GM23338 (cell line): ENCODE results near the gene UST.

ENCODE experiments used
- CTCF ChIP-seq, 2 experiments: fragments of 200-600 bp in 1 of 2; sonication (generic) in 1 of 2; conservative IDR thresholded peaks; 2 replicates each; pipeline versions ENCODE4 v1.5.1 to v1.6.1; 2016 to 2017; ENCODE audit warnings: antibody characterized with exemption in 2 of 2, low read depth in 2 of 2, mild to moderate bottlenecking in 2 of 2, moderate library complexity in 1 of 2
- ETS1 ChIP-seq: IDR thresholded peaks from 2 replicates; pipeline ENCODE4 v1.6.1; 2016; ENCODE audit warnings: antibody characterized with exemption
- EZH2 ChIP-seq: fragments of 200-600 bp; sonication (generic); IDR thresholded peaks from one replicate; pipeline ENCODE4 v1.8.0; 2017; ENCODE audit warnings: antibody characterized with exemption, mild to moderate bottlenecking, low read depth; ENCODE audit not compliant: unreplicated experiment
- POLR2AphosphoS5 ChIP-seq: IDR thresholded peaks from 2 replicates; pipeline ENCODE4 v1.6.1; 2016; ENCODE audit warnings: antibody characterized with exemption, low read depth
- STAT1 ChIP-seq: IDR thresholded peaks from one replicate; pipeline ENCODE4 v1.6.1; 2016; ENCODE audit warnings: antibody characterized with exemption; ENCODE audit not compliant: unreplicated experiment
- ZNF331 ChIP-seq: fragments of 250-450 bp; sonication (Bioruptor Pico); IDR thresholded peaks from 2 replicates; pipeline ENCODE4 v1.5.0; 2020; ENCODE audit warnings: low read depth, mild to moderate bottlenecking, moderate library complexity

- TF ChIP-seq EZH2 (no peak), CTCF (conservative IDR thresholded peaks at IDR 0.05; ENCODE audit: low read depth in 2 of 2) (no peak), POLR2AphosphoS5 (no peak), ETS1 (no peak), STAT1 (no peak), ZNF331 (CRISPR knock-in tag) (no peak)
These were observed 46.6 kb upstream of the UST start for GRCh38 chr6:148700047-148700715.
